IPS-18c (cell line): Measurements from ENCODE around the gene HS6ST3.

ENCODE experiments used
- H3K4me3 ChIP-seq: 2 replicates; pipeline ENCODE4 v1.7.0; 2013; ENCODE audit warnings: low read depth, mild to moderate bottlenecking, low read length, moderate library complexity; ENCODE audit not compliant: insufficient read depth
- H3K9me3 ChIP-seq: one replicate; pipeline ENCODE4 v1.6.1; 2013; ENCODE audit warnings: mild to moderate bottlenecking, low read length, moderate library complexity; ENCODE audit not compliant: control insufficient read depth, insufficient read depth

HS6ST3 gene

GRCh38 chr13:96819375-96819774, 729.5 kb downstream of the HS6ST3 start:
- Histone ChIP-seq H3K9me3 (no peaks in the 10 kb centered on the region), H3K4me3 (no peak overlapping the region)

GRCh38 chr13:96821381-96821780, 731.5 kb downstream of the HS6ST3 start:
- no peaks in the 10 kb centered on the region for H3K9me3 ChIP-seq
- no peak overlapping the region for H3K4me3 ChIP-seq

- no peaks in the 10 kb centered on the region for H3K9me3 ChIP-seq
- no peak overlapping the region for H3K4me3 ChIP-seq
Measured at GRCh38 chr13:96821971-96822370, 732.1 kb downstream of the HS6ST3 start.

- Histone ChIP-seq H3K4me3 (no peak overlapping the region), H3K9me3 (no peaks in the 10 kb centered on the region)
Measured at GRCh38 chr13:96822895-96823294, 733.0 kb downstream of the HS6ST3 start.

- Histone ChIP-seq H3K4me3 (no peak overlapping the region), H3K9me3 (no peaks in the 10 kb centered on the region)
Measured at GRCh38 chr13:96824140-96824539, 734.2 kb downstream of the HS6ST3 start.

- no peaks in the 10 kb centered on the region for H3K9me3 ChIP-seq
- no peak overlapping the region for H3K4me3 ChIP-seq
Measured at GRCh38 chr13:96825653-96826052, 735.7 kb downstream of the HS6ST3 start.

- no peak overlapping the region for H3K4me3 ChIP-seq
- no peaks in the 10 kb centered on the region for H3K9me3 ChIP-seq
Measured at GRCh38 chr13:96834626-96835025, 744.7 kb downstream of the HS6ST3 start.

GRCh38 chr13:96835546-96835945, 745.6 kb downstream of the HS6ST3 start:
- Histone ChIP-seq H3K4me3 (no peak overlapping the region), H3K9me3 (no peaks in the 10 kb centered on the region)

GRCh38 chr13:96836733-96837132, 746.8 kb downstream of the HS6ST3 start:
- no peak overlapping the region for H3K4me3 ChIP-seq

GRCh38 chr13:96837809-96838208, 747.9 kb downstream of the HS6ST3 start:
- no peaks in the 10 kb centered on the region for H3K9me3 ChIP-seq
- no peak overlapping the region for H3K4me3 ChIP-seq

More at GRCh38 chr13:96836733-96837132, 746.8 kb downstream of the HS6ST3 start:
- H3K9me3 ChIP-seq = no peaks in the 10 kb centered on the region

- H3K9me3 ChIP-seq = no peaks in the 10 kb centered on the region
- no peak overlapping the region for H3K4me3 ChIP-seq
Measured at GRCh38 chr13:96844195-96844594, 754.3 kb downstream of the HS6ST3 start.

- Histone ChIP-seq H3K4me3 (no peak overlapping the region), H3K9me3 (no peaks in the 10 kb centered on the region)
Measured at GRCh38 chr13:96844616-96845015, 754.7 kb downstream of the HS6ST3 start.

GRCh38 chr13:96848286-96848685, 758.4 kb downstream of the HS6ST3 start:
- Histone ChIP-seq H3K4me3 (no peak overlapping the region), H3K9me3 (no peaks in the 10 kb centered on the region)

- no peaks in the 10 kb centered on the region for H3K9me3 ChIP-seq
- no peak overlapping the region for H3K4me3 ChIP-seq
Measured at GRCh38 chr13:96849091-96849490, 759.2 kb downstream of the HS6ST3 start.

- H3K4me3 ChIP-seq = no peak overlapping the region
- H3K9me3 ChIP-seq = no peaks in the 10 kb centered on the region
Measured at GRCh38 chr13:96850538-96851145, 760.7 kb downstream of the HS6ST3 start.

GRCh38 chr13:96851856-96852445, 762.0 kb downstream of the HS6ST3 start:
- Histone ChIP-seq H3K9me3 (no peaks in the 10 kb centered on the region), H3K4me3 (no peak overlapping the region)

- no peaks in the 10 kb centered on the region for H3K9me3 ChIP-seq
Measured at GRCh38 chr13:96858133-96858826, 768.4 kb downstream of the HS6ST3 start.

GRCh38 chr13:96860882-96861281, 771.0 kb downstream of the HS6ST3 start:
- Histone ChIP-seq H3K4me3 (no peak overlapping the region), H3K9me3 (no peaks in the 10 kb centered on the region)

More at GRCh38 chr13:96858133-96858826, 768.4 kb downstream of the HS6ST3 start:
- no peak overlapping the region for H3K4me3 ChIP-seq
